ENCODE measurements around the gene LAMA2. TPM values are rescaled to one million over a fixed set of nuclear protein-coding genes. Genes with fewer than 3 reads are reported as not detected.

The LAMA2 gene
- total RNA-seq, 1 experiment from 2014 or later: 8.2 TPM

- no peak for TF ChIP-seq ZBTB33 (IDR thresholded peaks at IDR 0.05; ENCODE audit: extremely low read depth, insufficient replicate concordance, low read length)
- no peak for TF ChIP-seq EZH2 (IDR thresholded peaks at IDR 0.05)
- no peak for TF ChIP-seq EGR1 (IDR thresholded peaks at IDR 0.05; ENCODE audit: low read depth)
- no peak for TF ChIP-seq POLR2AphosphoS5 (IDR thresholded peaks at IDR 0.05; ENCODE audit: low read depth, low read length)
- TF ChIP-seq ZNF274 (IDR thresholded peaks at IDR 0.05; ENCODE audit: low read depth, low read length): no peak
- no peak for TF ChIP-seq CEBPB (IDR thresholded peaks at IDR 0.05; ENCODE audit: low read depth)
- TF ChIP-seq MAX (IDR thresholded peaks at IDR 0.05): no peak
- TF ChIP-seq ELF1 (IDR thresholded peaks at IDR 0.05; ENCODE audit: borderline replicate concordance, low read depth): no peak
These were observed 143.7 kb downstream of the LAMA2 start (continued) for GRCh38 chr6:129026601-129027000.

- intact Hi-C loops (cut with micrococcal nuclease): no loop called here
- Histone ChIP-seq H3K9me2 (ENCODE audit: insufficient read depth) (no peaks in the 10 kb centered on the region), H3K4me3 (replicated peaks in 1 of 2; ENCODE audit: low read depth in 1 of 2, low read length in 2 of 2) (no peak overlapping the region), H3K9me3 (ENCODE audit: control insufficient read depth in 1 of 2, insufficient read depth in 1 of 2, low read depth in 1 of 2, low read length in 2 of 2) (no peaks in the 10 kb centered on the region), H2AFZ (ENCODE audit: low read depth, low read length, poor library complexity, severe bottlenecking) (peak overlapping the region; percentile 26), H4K20me1 (ENCODE audit: insufficient read depth) (no peaks in the 10 kb centered on the region), H3K27me3 (ENCODE audit: insufficient read depth, low read length) (no peaks in the 10 kb centered on the region), H3K4me2 (ENCODE audit: low read length) (no peak overlapping the region), H3K79me2 (ENCODE audit: insufficient read depth, low read length) (no peaks in the 10 kb centered on the region), H3K27ac (ENCODE audit: low read depth, low read length) (no peak overlapping the region), H3K9ac (ENCODE audit: low read length) (no peak overlapping the region), H3K4me1 (ENCODE audit: control insufficient read depth in 1 of 2, insufficient read depth in 2 of 2, low read length in 2 of 2) (no peaks in the 10 kb centered on the region), H3K36me3 (ENCODE audit: control insufficient read depth in 1 of 2, insufficient read depth in 2 of 2, low read length in 2 of 2) (no peaks in the 10 kb centered on the region)
- ChIA-PET POLR2A (no interaction called here), RAD21 (ENCODE audit: low non-redundant PET in 1 of 2, low total read pairs in 2 of 2, uncharacterized antibody in 2 of 2, unreplicated experiment in 2 of 2) (no interaction called here), CTCF (no interaction called here)
- DNase-seq (ENCODE audit: low read depth, low spot score): no peak
- no peak for ATAC-seq
- TF ChIP-seq ELF1 (IDR thresholded peaks at IDR 0.05; ENCODE audit: borderline replicate concordance, low read depth): no peak
- TF ChIP-seq EZH2 (IDR thresholded peaks at IDR 0.05): no peak
- no peak for TF ChIP-seq POLR2A (IDR thresholded peaks at IDR 0.05; ENCODE audit: borderline replicate concordance, extremely low read depth, insufficient read depth, insufficient read length)
- no peak for TF ChIP-seq POLR2AphosphoS5 (IDR thresholded peaks at IDR 0.05; ENCODE audit: low read depth, low read length)
- TF ChIP-seq ATF3 (IDR thresholded peaks at IDR 0.05): no peak
- TF ChIP-seq EGR1 (IDR thresholded peaks at IDR 0.05; ENCODE audit: low read depth): no peak
- TF ChIP-seq CTCF (IDR thresholded peaks at IDR 0.05 in 2 of 3, conservative IDR thresholded peaks at IDR 0.05 in 1 of 3; ENCODE audit: borderline replicate concordance in 1 of 3, insufficient read depth in 1 of 3, low read depth in 2 of 3, low read length in 2 of 3): no peak
- no peak for TF ChIP-seq TCF7L2 (IDR thresholded peaks at IDR 0.05; ENCODE audit: borderline replicate concordance, extremely low read depth, insufficient read depth, insufficient read length)
- no peak for TF ChIP-seq CEBPB (IDR thresholded peaks at IDR 0.05; ENCODE audit: low read depth)
- TF ChIP-seq ZNF274 (IDR thresholded peaks at IDR 0.05; ENCODE audit: low read depth, low read length): no peak
- TF ChIP-seq MAX (IDR thresholded peaks at IDR 0.05): no peak
- TF ChIP-seq SP1 (IDR thresholded peaks at IDR 0.05; ENCODE audit: low read depth): no peak
- no peak for TF ChIP-seq SIN3A (IDR thresholded peaks at IDR 0.05; ENCODE audit: low read depth)
- no peak for TF ChIP-seq EZH2phosphoT487 (IDR thresholded peaks at IDR 0.05; ENCODE audit: borderline replicate concordance)
- no peak for TF ChIP-seq ZBTB33 (IDR thresholded peaks at IDR 0.05; ENCODE audit: extremely low read depth, insufficient replicate concordance, low read length)
- TF ChIP-seq YY1 (IDR thresholded peaks at IDR 0.05; ENCODE audit: extremely low read depth, insufficient replicate concordance, low read depth, low read length): no peak
- no peak for TF ChIP-seq SRF (IDR thresholded peaks at IDR 0.05; ENCODE audit: low read depth)
- TF ChIP-seq FOSL1 (IDR thresholded peaks at IDR 0.05; ENCODE audit: low read depth): no peak
- BruUV-seq (replicated peaks): no TSS peak
These were observed 146.8 kb downstream of the LAMA2 start for GRCh38 chr6:129029778-129030177.
